Bronchus fibroblast of lung (primary cell): ENCODE measurements around the gene DUSP18. TPM values are rescaled to one million over a fixed set of nuclear protein-coding genes. Genes with fewer than 3 reads are reported as not detected.

ENCODE experiments used
- total RNA-seq: library from RNA; depleted of rRNA; stranded (reverse); fragments of >200 nt; gene quantifications from 2 replicates; pipeline ENCODE4 v1.2.3, GENCODE V29; 2015

The DUSP18 gene
- 7.7 and 10.4 TPM in 2 replicates for total RNA-seq

DNA sequence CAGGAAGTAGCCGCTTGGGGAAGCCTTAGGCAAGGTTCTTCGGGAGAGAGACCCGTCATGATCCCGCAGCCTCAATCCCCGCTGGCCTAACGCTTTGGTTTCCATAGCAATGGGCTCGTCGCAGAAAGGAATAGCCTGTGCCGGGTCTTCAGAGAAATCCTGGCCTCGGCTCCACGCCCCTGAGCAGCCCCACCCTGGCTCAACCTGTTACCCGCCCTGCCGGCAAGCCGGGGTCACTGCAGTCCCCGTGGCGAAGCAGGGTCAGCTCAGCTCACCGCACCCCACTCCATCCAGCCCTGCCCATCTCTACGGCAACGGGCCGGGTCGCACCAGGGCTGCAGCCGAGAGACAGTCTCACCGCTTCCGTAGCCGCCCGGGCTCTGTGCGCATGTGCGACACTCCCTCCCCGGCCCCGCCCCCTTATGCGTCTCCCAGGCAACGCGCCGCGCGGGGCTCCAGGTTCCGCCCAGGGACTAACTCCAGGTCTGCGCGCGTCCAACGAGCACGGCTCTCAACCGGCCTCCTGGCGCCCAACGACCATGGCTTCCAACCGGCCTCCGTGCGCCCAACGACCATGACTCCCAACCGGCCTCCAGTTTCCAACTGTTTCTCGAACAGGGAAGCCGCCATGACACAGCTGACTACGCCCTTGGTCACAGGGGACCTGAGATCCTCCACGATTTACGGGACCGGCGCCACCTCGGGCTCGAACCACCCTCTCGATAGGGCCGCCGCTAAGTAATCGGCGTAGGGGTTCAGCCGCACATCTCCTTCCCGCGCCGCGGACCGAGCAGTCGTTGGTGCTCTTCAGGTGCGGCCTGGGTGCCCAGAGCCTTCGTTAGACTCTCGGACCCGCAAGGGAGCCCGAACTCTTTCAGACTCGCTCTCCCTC, at the start of gene DUSP18:
TSS of gene DUSP18 (minus strand) at position 382 of the 892 bp plus-strand sequence. CDS start 3,872 bp downstream, outside the sequence.

DNA sequence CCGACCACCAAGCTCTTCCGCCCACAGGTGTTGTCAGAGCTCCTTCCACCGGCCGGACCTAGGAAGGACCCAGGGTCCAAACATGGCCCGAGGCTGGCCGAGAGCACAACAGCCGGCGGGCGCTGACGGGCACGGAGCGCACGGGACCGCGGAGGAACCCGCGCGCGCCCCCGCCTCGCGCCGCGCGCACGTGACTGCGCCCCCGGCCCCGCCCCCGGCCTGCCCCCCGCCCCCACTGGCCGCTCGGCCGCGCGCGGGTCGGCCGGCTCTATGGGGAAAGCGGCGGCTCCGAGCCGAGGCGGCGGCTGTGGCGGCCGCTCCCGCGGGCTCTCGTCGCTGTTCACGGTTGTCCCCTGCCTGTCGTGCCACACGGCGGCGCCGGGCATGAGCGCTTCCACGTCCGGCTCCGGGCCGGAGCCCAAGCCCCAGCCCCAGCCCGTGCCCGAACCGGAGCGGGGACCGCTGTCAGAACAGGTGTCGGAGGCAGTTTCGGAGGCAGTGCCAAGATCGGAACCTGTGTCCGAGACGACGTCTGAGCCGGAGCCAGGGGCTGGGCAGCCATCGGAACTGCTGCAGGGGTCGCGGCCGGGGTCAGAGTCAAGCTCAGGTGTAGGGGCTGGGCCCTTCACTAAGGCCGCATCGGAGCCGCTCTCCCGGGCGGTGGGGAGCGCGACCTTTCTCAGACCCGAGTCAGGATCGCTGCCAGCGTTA, 27.1 kb upstream of the DUSP18 start, which contains the start of gene OSBP2:
TSS of gene OSBP2 (plus strand) at position 235 of the 711 bp plus-strand sequence. CDS start at position 271, 36 bp downstream.

GRCh38 chr22:30635273-30636225, 32.1 kb downstream of the DUSP18 start, which contains the start of gene SLC35E4:
Gene SLC35E4 (plus strand): TSS chr22:30635781. CDS start chr22:30636451, 670 bp downstream.

Other genes starting within 250 kb of the DUSP18 start
- gene MTFP1, start 242.1 kb downstream of the DUSP18 start, total RNA-seq: 27.1 and 27.5 TPM in 2 replicates
- gene SEC14L3, start 195.9 kb downstream of the DUSP18 start, total RNA-seq: not detected in 2 replicates
- gene SEC14L4, start 162.2 kb downstream of the DUSP18 start, total RNA-seq: 0.17 TPM in 1 of 2 replicates, not detected in the other
- gene SEC14L6, start 121.1 kb downstream of the DUSP18 start, total RNA-seq: under 0.01 and 0.50 TPM in 2 replicates
- 0.17 and 0.30 TPM in 2 replicates for gene GAL3ST1, start 93.2 kb downstream of the DUSP18 start, total RNA-seq
- 71.7 and 95.5 TPM in 2 replicates for gene PES1, start 76.0 kb downstream of the DUSP18 start, total RNA-seq
- gene TCN2, start 60.7 kb downstream of the DUSP18 start, total RNA-seq: 11.1 and 15.2 TPM in 2 replicates
- 9.8 and 12.4 TPM in 2 replicates for gene SLC35E4, start 32.1 kb downstream of the DUSP18 start, total RNA-seq
- gene OSBP2, start 27.0 kb upstream of the DUSP18 start, total RNA-seq: 0.84 and 0.89 TPM in 2 replicates